GM18502 (cell line): ENCODE measurements around the gene TMEM161B.
"Not testable (repeated sequence)": the region's sequence is repeated elsewhere in the genome, so short reads cannot be mapped to it uniquely, and the experiment has no call there.

ENCODE experiments used
- ATAC-seq: cut with Tn5 transposase; IDR thresholded peaks from one replicate; pipeline ENCODE4 v1.9.1; 2021; ENCODE audit warnings: mild to moderate bottlenecking; ENCODE audit not compliant: unreplicated experiment, poor library complexity

Gene TMEM161B

DNA sequence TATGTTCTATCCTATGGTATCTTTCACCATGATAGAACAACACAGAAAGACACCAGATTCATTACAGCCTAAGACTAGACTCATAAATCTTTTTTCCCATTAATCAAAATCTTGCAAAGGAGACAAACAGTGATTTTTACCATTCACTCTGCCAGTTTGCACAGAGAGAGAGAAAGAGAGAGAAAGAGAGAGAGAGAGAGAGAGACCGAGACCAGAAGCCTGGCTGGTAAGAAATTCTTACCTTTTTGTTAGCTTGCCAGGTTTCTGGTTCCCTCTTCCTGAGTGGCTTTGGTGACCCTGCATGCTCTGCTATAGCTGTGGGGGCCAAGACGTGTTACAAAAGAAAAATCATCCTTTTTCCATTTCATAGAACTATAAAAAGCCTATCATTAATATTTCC, 18.6 kb downstream of the TMEM161B start:
- no peak for ATAC-seq

- ATAC-seq, result no peak
Measured at GRCh38 chr5:88248743-88249540, 19.7 kb downstream of the TMEM161B start.

- no peak for ATAC-seq
Measured at GRCh38 chr5:88248094-88248493, 20.6 kb downstream of the TMEM161B start.

DNA sequence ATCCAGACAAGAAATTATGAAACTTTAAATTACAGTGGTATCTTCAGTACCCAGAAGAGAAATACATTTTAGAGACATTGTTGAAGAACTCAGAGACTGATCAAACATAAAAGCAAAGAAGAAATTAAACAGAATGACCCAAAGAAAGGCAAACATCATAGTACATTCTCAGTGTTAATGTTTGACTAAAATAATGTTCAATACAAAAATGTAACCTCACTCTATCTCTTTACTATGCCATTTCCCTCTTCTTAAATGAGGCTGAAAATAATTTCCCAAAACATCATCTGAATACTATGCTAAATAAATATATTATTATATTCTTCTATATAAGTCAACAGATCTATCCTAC, 22.8 kb downstream of the TMEM161B start:
- ATAC-seq, result no peak

DNA sequence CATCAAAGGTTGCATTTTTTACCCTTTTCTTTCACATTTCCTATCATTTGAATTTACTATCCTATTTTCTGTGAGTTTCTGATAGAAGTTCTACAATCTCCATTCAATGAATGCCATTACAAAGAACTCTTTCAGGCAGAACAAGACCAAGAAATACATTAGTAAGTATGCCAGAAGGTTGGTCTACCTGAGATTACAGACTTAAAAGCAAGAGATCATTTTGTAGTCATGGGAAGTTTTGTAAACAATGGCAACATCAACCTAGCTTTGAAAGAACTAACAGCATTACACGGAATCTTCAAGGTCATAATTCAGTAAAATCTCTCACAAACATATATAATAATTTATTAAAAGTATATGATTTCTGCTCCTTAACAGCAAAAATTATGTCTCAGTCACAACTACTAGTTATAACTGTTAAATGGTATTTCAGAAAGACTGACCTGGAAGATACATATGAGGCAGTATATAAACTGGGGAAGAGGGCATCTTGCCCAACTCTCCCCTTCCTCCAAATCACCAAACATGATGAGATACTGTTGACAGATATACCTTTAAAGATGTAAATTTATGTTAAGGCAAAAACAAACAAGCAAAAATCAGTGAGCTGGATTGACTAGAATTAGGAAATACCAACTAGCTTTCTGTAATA, 23.3 kb downstream of the TMEM161B start:
- ATAC-seq, result no peak

DNA sequence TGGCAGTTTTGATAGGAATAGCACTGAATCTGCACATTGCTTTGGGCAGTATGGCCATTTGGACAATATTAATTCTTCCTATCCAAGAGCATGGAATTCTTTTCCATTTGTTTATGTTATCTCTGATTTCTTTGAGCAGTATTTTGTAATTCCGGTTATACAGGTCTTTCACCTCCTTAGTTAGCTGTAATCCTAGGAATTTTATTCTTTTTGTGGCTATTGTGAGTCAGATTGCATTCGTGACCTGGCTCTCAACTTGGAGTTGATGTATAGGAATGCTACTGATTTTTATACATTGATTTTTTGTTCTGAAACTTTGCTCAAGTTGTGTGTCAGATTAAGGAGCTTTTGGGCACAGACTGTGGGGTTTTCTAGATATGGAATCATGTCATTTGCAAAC, 24.0 kb downstream of the TMEM161B start:
- no peak for ATAC-seq

GRCh38 chr5:88243493-88243892, 25.2 kb downstream of the TMEM161B start:
- ATAC-seq, result not testable (repeated sequence)

DNA sequence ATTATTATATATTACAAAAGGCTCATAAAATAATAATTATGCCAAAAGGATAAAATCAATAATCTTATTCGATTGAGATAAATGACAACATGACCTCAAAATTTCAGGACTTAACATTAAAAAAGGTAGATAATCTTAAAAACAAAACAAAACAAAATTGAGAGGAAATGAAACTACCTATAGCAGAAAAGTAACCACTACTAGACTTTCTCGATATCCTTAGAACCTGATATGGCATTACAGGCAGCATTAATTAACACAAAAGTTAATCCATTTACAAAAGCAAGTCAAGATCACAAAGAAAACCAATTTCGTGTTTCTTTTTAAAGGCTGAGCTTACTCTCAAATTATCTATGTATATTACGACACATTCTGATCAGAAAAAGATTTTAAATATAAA, 29.9 kb downstream of the TMEM161B start:
- ATAC-seq, result no peak

DNA sequence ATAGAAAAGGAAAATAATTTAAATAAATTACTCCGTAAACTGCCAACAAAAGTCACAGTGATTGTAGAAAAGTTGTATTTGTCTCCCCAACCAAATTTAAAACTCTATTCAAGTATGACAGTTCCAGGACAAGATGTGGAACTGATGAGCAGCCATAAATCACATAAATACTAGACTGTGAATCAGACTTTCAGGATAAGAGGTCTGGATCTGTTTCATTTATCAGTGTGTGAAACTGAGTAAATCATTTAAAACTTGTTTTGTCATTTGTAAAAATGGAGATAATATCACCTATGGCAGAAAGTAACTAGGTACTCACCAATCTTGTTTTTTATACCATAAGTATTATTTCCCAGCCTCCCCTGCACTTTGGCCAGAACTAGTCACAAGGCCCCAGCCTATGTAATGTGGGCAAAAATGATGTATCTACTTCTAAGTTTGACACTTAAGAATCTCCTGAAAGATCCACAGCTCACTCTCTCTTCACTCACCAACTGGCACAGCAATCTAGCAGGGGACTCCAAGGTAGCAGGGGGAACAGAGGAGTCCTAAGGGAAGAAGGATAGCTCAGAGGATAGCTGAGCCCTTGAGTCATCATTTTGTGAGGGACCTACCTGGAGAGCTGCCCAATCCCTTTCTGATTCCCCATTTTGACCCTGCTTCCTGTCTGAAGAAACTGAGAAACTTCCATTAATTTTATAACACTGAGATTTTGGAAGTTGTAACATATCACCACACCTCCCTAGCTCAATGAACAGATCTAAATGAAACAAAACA, 31.6 kb downstream of the TMEM161B start:
- ATAC-seq, result no peak

- ATAC-seq, result no peak
Measured at GRCh38 chr5:88235828-88236227, 32.8 kb downstream of the TMEM161B start.

DNA sequence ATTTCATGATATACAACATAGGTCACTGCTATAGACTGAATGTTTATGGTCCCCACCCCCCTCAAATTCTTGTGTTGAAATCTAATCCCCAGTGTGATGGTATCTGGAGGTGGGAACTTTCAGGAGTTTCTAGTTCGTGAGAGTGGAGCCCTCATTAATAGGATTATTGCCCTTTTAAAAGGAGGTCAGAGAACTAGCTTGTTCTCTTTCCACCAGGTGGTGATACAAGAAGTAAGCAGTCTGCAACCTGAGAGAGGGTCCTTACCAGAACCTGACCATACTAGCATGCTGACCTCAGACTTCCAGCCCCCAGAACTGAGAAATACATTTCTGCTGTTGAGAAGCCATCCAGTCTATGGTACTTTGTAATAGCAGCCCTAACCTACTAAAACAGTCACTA, 33.3 kb downstream of the TMEM161B start:
- ATAC-seq, result no peak

GRCh38 chr5:88230546-88231066, 38.0 kb downstream of the TMEM161B start:
- ATAC-seq, result no peak

DNA sequence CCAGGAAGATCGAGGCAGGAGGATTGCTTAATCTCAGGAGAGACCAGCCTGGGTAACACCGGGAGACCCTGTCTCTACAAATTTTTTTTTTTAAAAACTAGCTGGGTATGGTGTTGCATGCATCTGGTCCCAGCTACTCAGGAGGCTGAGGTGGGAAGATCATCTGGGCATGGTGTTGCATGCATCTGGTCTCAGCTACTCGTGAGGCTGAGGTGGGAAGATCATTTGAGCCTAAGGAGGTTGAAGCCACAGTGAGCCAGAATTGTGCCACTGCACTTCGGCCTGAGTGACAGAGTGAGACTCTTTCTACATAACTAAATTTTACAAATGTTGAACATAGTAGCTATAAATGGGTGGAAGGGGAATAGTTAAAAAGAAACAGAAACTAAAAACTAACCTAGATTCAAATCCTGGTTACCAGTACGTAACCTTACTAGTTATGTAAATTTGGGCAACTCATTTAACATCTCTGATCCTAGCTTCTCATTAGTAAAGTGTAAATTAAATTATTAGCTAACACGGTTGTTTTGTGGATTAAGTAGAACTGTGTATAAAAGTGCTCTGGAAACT, 41.7 kb downstream of the TMEM161B start:
- peak; percentile 84 for ATAC-seq

DNA sequence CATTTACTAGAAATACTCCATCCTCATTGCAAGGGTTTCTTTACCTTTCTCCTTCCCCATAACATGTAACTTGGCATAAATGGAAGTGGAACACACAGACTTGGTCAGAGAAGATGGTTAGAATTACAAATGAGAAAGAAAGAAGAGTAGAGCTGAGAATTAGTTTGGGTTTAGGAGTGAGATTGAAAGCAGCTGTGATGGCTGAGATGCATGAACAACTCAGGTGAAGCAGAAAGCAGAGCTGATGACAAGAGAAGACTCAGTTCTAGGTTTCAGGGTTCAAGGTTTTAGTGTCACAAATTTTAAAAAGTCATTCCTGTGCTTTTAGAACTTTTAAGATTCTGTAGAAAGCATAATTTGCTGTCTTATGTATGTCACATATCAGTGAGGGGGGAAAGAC, 54.0 kb downstream of the TMEM161B start:
- no peak for ATAC-seq

DNA sequence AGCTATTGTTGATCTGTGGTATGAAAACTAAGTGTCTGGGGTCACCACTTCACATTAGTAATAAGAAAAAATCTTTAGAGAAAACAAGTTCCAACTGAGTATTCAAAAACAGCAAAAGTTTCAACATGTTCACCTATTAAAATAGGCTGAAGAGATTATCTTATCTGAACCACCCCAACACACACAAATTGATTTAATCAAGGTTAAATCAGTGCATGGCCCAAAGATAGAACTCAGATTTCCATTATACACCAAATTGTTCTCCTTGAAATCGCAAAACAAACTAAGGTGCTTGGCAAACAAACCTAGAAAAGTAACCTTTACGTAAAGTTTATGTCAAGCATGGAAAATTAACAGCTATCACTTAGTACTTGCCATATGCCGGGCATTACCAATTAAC, 61.1 kb downstream of the TMEM161B start:
- ATAC-seq, result no peak

DNA sequence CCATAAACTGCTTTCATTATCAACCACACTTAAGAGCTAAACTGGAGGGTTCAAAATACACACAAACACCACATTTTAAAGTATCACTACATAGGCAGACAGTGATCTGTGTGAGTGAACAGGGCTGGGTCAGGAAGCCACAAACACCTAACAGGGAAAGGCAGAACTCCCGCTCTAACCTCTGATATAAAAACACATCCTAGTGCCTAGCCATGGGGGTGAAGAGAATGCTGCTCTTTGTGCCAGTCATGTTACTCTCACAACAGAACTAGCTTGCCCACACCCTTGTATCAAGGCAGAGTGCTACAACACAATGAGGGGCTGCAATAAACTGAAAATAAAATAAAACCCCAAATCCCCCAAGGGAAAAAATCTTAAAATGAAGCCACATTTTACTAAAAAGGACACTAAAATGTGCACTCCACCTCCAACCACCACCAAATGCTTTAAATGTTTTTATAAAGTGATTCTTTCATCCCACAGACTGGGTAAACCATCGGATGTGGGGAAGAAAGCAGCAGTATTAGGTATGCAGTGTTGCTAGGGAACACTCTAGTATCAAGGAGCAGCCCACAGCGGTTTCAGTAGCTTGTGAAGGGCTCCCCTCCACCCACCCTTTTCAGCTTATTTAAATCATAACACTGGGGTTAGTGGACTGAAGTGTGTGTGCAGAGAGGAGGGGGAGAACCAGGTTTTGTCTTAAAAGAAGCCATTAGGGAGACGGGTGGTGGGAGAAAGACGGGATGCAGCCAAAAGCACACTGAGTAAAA, 64.5 kb downstream of the TMEM161B start:
- no peak for ATAC-seq

DNA sequence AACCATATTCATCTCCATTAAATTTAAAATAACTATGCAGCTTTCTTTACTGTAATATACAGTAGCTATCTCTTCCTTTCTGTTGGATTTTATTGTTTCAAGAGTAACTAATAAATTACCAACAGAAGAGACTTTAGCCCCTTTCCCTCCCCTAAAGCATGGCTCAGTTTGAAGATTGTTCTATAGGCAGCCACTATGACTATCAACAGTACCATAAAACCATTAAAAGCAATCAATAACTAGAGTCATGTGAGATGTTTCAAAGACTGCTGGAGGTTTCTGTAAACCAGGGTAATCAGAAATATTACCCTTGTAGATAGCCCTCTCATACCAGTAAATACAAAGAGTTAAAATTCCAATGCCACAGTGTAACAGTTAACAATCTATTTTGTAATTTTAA, 73.0 kb downstream of the TMEM161B start:
- ATAC-seq, result no peak

GRCh38 chr5:88193896-88194295, 74.7 kb downstream of the TMEM161B start:
- ATAC-seq, result no peak

DNA sequence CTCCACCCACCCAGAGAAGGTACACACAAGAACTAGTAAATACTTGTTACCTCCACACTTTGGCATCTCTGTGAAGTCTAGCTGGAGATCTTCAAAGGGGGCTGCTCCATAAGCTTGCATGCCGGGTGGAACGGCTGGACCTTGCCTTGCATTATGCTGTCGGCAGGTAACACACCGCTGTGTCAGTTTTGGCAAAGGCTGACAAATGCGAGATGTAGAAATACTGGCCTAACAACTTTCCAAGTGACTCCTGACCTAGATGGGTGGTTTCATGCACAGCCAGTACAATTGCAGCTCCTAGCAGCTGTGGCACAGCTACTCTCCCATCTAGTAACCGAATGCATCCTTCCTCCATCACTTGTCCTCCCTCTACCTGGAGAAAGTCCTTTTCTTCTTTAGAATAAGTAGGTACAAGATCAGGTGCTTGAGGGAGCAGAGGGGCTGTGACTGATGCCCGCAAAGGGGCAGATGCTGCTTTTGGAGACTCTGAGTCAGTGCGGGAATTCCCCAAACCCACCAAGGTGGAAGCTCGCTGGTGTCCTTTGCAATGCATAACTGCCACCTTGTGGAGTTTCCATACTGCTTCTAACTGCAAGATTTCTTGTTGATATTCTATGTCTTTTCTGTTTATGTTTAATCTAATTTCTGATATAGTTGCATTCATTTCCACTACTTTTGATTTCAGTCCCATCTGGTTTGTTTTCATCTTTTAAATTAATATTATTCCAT, 78.4 kb downstream of the TMEM161B start:
- ATAC-seq, result no peak
